GM19351 (cell line): ENCODE results near the gene AHNAK.
"Not testable (repeated sequence)": the region's sequence is repeated elsewhere in the genome, so short reads cannot be mapped to it uniquely, and the experiment has no call there.

ENCODE experiments used
- ATAC-seq: cut with Tn5 transposase; IDR thresholded peaks from one replicate; pipeline ENCODE4 v1.9.1; 2021; ENCODE audit warnings: mild to moderate bottlenecking, moderate library complexity; ENCODE audit not compliant: unreplicated experiment

The AHNAK gene

GRCh38 chr11:62553839-62554361, 7.3 kb upstream of the AHNAK start:
- ATAC-seq = no peak

DNA sequence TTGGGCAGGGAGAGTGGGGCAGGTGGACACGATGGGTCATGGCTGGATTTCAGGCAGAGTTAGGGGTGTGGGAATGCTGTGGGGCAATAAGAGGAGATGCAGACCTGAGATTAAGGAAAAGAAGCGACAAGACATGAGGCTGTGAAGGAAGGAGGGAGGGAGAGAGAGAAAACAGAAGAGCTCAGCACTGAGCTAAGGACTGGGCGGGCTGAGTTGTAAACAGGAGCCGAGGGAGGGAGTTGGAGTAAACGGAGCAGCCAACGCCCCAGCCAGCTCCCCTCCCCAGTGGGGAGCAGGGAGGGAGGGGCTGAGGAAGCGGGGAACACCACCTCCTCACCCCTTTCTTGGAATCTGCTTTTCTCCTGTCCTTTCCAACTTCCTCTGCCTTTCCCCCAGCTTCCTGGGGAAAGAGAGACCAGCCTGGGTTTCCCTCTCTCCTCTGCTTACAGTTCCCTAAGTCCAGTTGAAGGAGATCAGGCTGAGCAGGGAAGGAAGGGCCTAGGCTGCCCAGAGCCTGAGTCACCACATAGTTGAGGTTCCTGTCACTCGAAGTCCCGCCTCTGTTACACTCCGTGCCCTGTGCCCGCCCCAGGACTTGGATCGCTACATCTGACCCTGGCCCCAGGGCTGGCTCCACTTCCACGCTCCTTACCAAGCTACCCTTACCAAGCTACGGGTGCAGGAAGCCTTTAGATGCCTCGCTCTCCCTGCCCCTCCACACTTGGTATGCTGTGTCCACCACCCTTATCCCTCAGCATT, 6.7 kb upstream of the AHNAK start:
- ATAC-seq = no peak

DNA sequence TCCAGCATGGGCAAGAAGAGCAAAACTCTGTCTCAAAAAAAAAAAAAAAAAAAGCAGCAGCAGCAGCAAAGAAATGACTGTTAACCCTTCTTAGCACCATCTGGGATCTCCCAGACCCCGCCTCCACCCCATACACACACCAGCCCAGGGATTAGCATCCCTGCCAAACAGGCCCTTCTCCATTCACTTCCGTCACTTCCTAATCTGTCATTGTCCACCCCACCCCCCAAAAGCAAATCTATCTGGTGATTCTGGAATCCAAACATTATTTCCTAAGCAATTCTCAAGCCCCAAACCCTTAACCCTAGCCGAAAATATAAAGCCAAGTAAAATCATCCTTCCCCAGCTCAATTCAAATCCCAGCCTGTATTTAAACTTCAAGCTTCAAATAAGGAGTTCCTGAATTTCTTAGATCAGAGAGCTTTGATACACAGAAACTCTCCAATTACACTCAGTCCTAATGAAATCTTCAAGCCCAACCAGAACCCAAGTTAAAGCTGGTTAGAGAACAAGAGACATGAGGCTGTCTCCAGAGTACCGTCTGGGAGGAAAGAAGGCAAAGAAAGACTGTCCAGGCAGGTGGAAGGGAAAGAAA, 6.0 kb upstream of the AHNAK start:
- no peak for ATAC-seq

GRCh38 chr11:62550478-62550877, 3.9 kb upstream of the AHNAK start:
- ATAC-seq = not testable (repeated sequence)

DNA sequence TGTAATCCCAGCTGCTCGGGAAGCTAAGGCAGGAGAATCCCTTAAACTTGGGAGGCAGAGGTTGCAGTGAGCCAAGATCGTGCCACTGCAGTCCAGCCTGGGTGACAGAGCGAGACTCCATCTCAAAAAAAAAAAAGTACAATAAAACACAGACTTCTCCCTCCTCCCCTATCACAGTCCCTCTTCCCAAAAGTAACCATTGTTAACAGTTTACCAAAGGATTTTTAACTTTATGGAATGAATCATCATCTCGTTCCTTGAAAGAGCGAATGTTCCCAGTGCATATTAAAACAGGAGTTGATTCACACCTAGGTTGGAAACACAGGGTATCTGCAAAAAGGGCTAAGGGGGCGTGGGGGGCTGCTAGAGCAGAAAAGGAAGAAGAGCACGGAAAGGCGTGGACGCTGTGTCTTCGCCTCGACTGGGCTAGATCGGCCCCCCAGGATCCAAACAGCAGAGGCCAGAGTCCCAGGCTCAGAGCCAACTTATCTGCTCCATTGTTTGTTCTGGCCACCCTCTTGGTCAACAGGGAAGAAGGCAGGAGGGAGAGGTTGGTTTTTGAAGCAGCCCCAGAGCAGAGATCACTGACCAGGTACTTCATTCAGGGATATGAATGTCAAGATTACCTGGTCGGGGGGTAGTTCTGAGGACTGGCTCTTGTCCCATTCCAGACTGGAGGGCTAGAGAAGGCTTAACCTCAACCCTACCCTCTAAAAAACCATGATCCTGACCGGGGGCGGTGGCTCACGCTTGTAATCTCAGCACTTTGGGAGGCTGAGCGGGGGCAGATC, 2.1 kb upstream of the AHNAK start:
- no peak for ATAC-seq

DNA sequence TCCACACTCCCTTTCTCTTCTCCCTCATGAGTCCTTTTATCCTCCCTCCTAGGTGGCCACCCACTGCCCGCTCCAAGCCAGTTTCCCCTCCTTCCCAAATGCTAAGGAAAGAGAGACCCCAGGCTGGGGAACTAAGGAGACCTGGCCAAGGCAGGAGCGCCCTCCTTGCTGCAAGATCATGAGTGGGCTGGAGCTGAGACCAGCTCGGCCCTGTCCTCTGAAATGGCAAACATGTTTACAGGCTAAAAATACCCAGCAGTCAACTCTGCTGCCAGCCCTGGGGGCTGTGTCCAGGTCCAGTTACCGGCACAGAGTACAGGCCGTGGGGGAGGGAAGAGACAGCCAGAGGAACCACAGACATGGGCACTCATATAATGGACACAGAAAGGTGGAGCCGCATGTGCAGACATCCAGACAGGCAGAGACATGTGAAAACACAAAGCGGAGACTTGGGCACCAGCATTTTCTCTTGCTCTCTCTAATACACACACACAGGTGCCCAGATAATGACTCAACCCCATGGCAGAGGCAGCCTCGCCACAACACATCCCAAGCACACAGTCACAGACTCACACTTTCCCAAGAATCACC, 1.2 kb upstream of the AHNAK start:
- no peak for ATAC-seq

DNA sequence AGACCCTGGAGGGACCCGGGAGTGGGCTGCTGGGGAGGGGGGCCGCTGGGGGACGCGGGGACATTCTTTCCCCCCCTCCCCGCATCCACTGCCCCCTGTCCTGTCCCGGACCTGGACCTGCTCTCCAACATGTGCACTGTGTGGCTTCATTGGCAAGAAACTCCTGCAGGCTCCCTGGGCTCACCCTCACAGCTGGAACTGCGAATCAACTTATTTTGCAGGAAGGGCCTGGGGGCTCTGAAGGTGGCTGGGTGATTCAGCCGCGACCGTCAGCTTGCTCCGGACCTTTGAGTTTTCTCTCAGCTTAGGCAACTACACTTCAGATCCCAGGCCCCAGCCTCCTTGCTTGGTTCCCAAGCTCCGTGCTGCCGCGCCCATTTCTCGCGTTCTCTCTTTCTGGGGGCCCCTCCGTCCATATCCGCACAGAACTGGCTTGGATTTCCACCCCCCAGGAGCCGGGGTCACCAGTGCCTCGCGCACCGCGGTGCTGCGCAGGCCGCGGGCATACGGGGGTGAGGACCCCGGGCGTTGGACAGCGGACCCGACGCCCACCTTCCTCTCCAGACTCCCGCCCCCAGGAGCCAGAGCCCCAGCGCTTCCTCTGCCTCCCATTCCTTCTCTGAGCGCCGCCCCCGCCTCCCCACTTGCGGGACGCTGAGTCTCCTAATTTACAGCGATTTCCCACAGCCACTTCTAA, 471 bp upstream of the AHNAK start:
- no peak for ATAC-seq

- no peak for ATAC-seq
Observed at GRCh38 chr11:62545437-62546243, 966 bp downstream of the AHNAK start.

GRCh38 chr11:62544581-62545436, 1.8 kb downstream of the AHNAK start:
- ATAC-seq = no peak

DNA sequence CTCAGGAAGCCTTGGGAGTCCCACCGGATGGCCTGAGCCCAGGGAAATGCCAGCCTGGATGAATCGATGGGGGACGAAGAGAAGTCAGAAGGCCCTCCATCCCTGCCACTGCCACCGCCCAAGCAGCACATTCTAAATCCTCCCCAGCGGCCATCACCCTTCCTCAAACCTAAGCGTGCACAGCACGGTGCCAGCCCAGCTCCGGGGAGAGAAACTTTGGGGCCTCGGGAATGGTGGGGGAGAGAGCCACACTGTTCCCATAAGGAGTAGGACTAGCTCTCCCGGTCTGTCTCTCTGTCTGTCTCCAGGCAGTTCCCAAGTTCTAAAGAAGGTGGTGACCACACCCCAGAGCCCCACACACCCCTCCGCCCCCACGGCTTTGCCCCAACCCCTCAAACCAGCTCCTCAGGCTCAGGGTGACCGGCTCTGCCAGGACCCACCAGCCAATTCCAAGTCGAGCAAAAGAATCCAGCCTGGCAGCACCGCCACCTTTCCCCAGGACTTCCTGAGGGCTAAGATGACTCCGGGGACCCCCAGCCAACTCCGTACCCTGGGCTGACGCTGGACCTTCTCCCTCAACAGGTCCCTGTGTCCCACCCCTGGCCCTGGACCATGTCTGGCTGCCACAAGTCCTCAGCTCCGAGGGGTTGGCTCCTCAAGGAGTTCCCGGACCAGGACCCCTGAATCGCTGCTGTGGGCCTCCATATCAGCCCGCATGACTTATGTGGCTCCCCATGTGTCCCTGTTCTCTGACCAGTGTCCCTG, 2.7 kb downstream of the AHNAK start:
- ATAC-seq = no peak

GRCh38 chr11:62542750-62543567, 3.6 kb downstream of the AHNAK start:
- ATAC-seq = no peak

- no peak for ATAC-seq
Observed at GRCh38 chr11:62542111-62542745, 4.4 kb downstream of the AHNAK start.

- peak; percentile 58 for ATAC-seq
Observed at GRCh38 chr11:62540804-62541701, 5.6 kb downstream of the AHNAK start.

- no peak for ATAC-seq
Observed at GRCh38 chr11:62539238-62539925, 7.2 kb downstream of the AHNAK start.
